Activated T-cell treated with anti-CD3 and anti-CD28 coated beads for 1 hour (primary cell): ENCODE data around the gene IKZF2.

Experiments used
- DNase-seq: peaks from one replicate; pipeline ENCODE4 v3.0.0-alpha.2; 2020; ENCODE audit warnings: low read depth

IKZF2 gene

DNA sequence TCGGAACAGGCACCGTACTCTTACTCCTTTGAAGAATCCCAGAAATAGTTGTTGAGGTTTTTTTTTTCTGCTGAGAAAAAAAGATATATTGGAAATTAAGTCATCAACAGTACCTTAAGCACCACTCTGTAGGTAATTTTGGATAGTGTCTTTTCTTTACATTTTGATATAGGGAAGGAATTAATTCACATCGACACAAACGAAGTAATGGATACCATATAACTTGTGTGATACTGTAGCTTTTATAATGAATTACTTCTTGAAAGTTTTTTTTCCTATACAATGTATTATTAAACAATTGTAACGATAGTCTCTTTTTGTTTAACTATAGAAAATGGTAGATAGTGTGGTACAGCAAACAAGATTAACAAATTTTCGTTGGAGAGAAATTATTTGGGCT, 1.5 kb upstream of the IKZF2 start:
- no peak for DNase-seq

DNA sequence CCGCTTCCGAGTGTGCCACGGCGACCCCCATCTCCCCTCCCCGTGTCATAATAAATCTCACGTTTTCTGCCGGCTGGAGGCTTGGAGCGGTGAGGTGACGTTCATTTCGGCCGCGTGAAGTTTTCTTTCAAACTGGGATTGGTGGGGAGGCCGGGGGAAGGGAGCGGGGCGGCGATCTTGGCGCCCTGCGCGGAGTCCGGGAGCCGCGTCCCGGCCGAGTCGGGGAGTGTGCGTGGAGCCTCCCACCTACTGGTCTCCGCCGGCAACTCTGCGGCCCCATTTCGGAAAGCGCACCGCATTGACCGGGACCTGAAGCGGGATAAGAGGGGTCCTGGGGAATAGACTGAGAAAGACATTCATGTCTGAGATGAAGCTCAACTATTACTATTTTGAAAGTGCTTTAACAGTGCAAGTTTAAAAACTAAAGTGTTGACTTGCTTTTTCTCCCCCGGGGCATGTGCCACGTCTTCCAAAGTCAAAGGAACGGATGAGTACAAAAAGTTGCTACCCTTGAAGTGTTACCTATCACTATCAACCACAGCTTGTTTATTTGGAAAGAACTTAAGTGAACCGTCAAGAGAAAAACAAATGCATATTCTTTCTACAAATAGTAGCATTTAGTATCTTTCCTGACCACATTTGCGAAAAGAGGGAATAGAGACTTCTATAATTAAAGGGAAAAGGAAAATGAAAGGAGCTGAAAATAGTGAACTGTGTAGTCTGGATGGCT, 818 bp upstream of the IKZF2 start:
- DNase-seq: peak; percentile 19

DNA sequence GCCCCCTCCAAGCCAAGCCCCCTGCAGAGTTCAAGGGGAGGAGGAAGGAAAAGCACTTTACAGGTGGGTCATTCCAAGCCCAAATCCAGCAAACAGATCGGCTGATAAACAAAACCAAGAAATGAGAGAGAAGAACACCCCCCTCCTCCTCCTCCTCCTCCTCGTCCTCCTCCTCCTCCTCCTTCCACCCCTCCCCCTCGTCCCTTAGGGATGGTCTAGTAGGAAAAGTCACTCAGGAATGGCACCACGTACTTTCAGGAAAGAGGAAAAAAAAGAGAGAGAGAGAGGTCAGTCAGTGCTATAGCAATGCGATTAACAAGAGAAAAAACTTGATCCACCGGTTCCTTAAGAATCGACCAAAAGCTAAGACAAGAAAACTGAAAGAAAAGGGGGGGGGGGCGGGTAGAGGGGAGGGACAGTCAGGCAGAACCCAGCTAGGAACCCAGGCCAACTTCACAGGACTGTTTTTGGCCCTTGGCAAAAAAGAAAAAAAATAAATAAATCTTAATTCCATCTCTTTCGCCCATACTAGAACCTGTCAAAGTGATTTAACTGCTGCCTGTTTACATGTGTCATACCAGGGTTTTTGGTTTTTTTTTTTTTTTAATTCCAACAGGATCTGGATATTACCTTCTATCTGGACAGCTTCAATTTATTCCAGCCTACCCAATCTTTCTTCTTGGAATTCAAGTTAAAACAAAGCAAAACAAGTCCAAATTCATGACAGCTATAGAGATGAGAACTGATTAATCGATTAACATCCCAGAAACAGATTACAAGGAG, 906 bp downstream of the IKZF2 start:
- no peak for DNase-seq

DNA sequence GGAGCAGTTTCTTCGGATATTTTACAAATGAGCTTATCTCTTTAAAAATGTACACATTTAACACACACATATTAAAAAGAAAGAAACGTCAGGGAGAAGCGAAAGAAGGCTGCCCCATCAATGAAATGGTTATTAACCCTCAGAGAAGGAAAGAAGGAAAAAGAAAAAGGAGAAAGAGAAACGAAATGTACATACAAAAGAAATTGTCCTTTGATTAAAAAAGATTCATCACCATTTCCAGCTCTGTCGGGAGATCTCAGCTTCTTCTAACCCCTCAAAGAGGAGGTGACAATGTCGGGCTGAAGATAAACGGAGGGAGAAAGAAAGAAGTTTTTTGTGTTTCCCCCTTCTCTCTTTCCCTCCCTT, 1.5 kb downstream of the IKZF2 start:
- no peak for DNase-seq

DNA sequence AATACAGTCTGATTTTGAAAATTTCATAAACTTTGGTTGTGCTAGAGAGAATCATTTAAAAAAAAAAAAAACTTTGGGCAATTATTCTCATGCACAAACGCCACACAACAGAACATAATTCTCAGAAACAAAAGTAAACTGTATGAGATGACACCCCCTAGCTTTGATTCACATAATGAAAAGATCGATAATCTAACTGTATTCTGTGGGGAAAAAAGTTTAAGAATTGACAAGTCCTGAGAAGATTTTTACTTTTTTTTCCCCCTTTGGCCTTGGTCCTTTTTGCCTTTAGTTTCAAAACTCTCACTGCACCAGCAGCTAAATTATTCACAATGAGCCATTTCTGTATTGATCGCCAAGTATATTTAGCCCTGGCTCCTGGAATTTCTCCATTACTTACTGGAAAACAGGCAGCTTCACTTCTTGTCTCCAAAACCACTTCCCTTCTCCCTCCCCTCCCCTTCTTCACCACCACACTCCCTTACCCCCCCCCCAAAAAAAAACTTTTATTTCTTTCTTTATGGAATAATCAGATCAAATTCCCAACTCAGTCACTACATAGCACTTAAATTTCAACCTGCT, 2.0 kb downstream of the IKZF2 start:
- no peak for DNase-seq

- no peak for DNase-seq
Observed at GRCh38 chr2:213148572-213149261, 2.7 kb downstream of the IKZF2 start.

- DNase-seq: no peak
Observed at GRCh38 chr2:213147538-213147937, 3.9 kb downstream of the IKZF2 start.

GRCh38 chr2:213145715-213146242, 5.6 kb downstream of the IKZF2 start:
- DNase-seq: no peak

- no peak for DNase-seq
Observed at GRCh38 chr2:213137064-213137463, 14.3 kb downstream of the IKZF2 start.

DNA sequence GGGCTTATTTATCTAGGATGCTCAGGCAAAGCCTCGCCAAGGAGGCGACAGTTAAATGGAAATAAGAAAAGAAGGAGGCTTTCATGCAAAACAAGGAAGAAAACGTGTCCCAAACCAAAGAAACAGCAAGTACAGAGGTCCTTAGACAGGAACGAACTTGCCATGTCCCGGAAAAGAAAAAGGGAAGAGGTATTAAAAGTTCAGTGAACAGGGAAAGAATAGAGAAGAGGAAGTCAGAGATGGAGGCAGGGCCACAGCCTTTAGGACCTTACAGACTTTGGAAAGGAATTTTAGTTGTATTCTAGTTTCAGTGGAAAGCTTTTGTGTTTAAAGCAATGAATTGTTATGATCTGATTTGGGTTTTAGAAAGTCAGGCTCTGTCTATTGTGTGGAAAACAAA, 22.1 kb downstream of the IKZF2 start:
- no peak for DNase-seq

GRCh38 chr2:213125646-213126347, 25.6 kb downstream of the IKZF2 start:
- no peak for DNase-seq

GRCh38 chr2:213122725-213123124, 28.7 kb downstream of the IKZF2 start:
- no peak for DNase-seq

GRCh38 chr2:213121690-213122089, 29.7 kb downstream of the IKZF2 start:
- no peak for DNase-seq

- DNase-seq: no peak
Observed at GRCh38 chr2:213119061-213119809, 32.2 kb downstream of the IKZF2 start.

DNA sequence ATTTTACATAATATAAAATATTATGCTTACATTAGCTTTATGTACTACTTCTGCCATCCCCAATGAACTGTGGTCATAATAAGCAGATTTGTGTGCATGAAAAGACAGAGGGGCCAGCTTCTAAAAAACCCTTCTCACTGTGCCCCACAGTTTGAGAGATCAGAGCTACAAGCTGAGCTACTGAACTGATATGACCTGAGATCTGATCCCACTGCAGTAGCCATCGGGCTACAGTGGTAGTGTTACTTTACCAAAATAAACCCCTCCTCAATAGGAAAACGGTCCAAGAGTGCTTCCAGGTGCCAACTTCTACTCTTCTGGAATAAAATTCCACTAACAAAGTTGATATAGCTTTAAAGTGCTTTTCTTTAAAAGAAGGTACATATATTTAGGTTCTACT, 43.1 kb downstream of the IKZF2 start:
- no peak for DNase-seq

DNA sequence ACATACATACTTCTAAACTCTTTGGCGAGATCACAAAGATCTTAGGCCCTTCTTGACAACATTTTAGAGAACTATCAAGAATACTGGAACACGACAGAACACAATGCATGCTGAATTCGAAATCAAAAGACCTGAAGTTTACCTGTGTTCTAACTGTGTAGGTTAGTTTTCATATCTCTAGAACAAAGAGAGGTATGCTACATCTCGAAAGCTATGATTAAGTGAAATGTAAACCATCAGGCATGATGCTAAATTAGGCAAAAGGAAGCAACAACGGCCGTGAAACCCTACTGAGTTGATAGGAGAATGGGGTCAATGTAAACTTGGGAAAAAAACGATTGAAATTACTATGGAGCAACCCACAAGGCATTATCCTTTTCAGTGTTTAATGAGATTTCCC, 43.7 kb downstream of the IKZF2 start:
- no peak for DNase-seq

- no peak for DNase-seq
Observed at GRCh38 chr2:213105212-213105611, 46.2 kb downstream of the IKZF2 start.

GRCh38 chr2:213104903-213105202, 46.6 kb downstream of the IKZF2 start:
- DNase-seq: no peak

GRCh38 chr2:213104092-213104902, 47.1 kb downstream of the IKZF2 start:
- no peak for DNase-seq

GRCh38 chr2:213101692-213102460, 49.5 kb downstream of the IKZF2 start:
- DNase-seq: no peak
